Middle frontal gyrus (tissue), 1 donor: Measurements from ENCODE around the gene PEX16.
A peak's percentile ranks its signal among the peaks of the same experiment; 100 is the strongest.
"Not testable (repeated sequence)": the region's sequence is repeated elsewhere in the genome, so short reads cannot be mapped to it uniquely, and the experiment has no call there.

Source experiments
- DNase-seq: peaks from one replicate; pipeline ENCODE4 v3.0.0-alpha.2; 2015; ENCODE audit warnings: low spot score; ENCODE audit errors: extremely low spot score

Gene PEX16

DNA sequence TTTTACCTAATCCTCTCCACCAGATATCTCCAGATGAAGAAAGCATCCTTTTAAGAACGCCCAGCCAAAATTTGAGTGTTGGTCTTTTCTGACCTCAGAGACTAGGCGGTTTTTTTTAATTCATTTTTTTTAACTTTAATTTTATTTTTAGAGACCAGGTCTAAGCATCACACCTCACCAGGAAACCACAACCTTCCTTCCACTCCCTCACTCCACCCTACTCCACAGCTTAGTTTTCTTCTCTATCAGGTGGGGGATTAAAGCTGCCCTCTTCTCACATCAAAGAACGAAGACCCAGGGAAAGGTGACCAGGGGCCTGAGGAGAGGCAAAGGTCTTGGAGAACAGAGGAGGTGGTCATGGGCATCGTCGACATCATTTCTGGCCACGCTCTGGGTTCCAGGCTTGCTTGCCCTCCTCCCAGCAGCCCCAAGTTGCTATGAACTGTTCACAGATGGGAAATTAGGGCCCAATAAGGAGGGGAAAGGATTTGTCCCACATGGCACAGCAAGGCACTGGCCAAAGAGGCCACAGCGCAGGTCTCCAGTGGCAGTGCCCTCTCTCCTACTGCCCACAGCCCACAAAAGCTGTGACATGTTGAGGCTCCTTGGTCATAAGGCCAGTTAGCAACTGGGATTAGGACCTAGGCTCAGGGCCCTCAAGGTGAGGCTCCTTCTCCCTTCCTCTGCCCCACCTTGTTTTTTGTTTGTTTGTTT, 1.4 kb upstream of the PEX16 start:
- DNase-seq = no peak

- DNase-seq = peak; percentile 57
Measured at GRCh38 chr11:45918331-45918941, 759 bp upstream of the PEX16 start.

GRCh38 chr11:45917286-45917622, 423 bp downstream of the PEX16 start:
- DNase-seq = no peak

DNA sequence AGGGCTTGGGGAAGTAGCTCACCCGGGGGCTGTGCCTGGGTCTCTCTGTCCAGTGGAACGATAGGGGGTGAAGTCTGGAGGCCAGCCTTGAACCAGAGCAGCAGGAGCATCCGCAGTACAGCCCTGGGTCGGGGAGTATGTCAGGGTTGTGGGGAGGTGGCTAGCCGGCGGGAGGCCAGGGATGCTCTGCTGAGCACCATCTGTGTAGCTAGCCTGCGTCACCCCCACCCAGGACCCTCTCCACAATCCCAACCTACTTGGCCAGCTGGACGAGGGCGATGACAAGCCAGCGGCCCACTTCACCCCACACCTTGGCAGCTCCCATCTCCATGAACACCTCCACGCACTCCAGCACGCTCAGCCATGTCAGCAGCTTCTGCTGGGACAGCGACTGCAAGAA, 2.2 kb downstream of the PEX16 start:
- no peak for DNase-seq

DNA sequence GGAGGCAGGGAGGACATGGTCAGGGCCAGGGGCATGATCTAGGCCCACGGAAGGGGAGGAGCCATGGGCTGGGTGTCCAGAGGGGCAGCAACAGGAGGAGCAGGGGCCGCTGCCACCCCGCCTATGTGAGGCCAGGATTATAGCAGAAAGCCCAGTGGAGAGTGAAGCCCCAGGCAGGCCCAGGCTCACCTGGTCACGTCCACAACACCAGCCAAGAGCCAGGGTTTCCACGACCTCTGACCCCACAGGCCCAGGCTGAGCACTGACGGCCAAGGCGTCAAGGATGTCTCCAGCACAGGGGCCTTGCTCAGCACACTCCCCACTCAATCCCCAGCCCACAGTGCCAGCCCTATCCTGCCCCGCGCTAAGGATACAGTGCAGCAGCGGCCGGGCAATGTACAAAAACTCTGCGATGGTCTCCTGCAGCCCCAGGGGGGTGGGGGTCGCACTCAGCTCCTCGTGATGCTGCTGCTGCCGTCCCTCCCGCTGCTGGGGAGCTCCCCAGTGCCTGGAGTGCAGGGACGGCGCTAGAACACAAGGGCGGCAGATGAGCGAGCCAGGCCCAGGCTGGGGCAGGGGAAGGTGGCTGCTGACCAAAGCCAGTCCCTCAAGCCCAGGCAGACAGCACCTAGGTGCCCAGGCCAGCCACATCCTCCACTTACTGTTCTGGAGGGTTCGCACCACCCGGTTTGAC, 3.6 kb downstream of the PEX16 start:
- no peak for DNase-seq

DNA sequence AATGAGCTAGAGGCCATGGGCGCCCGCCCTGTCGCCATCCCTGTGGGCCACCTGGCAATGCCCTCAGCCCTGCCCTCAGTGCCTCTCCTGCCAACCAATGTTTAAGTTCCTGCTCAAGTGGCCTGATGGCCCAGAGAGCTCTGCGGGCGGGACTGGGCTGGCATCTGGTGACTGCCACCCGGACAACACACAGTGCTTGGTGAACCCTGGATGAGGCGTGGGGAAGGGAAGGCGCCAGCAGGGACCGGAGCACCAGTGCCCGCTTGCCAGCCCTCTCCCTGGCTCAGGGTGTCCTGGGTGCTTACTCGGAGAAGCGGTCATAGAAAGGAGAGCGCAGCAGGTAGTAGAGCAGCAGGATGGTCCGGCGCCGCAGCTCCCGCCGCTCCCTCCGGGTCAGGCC, 4.2 kb downstream of the PEX16 start:
- DNase-seq = no peak

- DNase-seq = no peak
Measured at GRCh38 chr11:45910623-45911022, 7.1 kb downstream of the PEX16 start.

GRCh38 chr11:45909594-45910475, 7.8 kb downstream of the PEX16 start:
- DNase-seq = no peak

DNA sequence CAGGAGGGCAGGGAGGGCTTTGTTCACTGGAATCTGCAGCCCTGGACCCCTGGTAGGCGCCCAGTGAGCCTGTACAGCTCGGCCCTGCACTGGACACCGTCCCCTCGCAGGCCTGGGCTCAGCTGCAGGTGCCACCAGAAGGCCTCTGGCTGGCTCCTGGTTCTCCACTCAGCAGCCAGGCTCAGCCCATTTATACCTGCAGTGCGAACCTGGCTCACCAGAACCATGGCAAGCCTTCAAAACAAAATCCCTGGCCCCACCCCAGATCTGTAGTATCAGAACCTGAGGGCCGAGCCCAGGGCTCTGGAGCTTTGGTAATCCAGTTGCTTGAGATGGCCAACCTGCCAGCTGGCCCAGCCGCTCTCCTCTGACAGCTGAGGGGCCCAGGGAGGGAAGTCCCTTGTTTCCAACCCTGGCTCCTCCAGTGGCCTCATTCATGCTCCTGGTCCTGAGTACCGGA, 9.7 kb downstream of the PEX16 start:
- no peak for DNase-seq

DNA sequence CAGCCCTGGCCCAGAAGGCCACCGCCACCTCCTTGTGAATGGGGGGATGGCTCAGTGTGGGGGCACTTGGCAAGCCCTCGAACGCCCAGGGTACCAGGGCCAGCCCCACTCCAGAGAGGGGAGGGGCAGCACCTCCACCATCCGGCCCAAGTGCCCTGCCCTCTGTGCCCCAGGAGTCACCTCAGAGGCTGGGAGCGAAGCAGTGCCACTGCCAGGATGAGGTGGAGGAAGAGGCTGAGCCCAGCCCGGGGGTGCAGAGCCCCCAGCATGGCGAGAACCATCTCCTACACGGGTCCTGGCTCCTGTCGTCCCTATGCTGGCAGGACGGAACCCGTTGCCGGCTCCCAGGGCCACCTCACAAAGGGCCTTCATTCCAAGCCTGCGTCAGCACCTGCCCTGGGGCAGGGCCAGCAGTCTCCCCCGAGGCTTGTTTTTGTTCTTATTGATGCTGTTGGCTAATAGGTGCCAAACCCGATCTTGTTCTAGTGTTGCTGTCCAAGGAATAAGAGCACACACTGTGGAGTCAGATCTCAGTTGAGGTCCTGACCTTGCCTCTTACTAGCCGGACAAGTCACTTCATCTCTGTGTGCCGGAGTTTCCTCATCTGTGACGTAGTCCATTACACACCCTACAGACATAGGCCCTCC, 10.6 kb downstream of the PEX16 start, which contains the start of gene FREY1:
FREY1 (minus strand) TSS at position 307 of the 647 bp plus-strand sequence; CDS start at position 281, 26 bp downstream.
- DNase-seq = no peak

DNA sequence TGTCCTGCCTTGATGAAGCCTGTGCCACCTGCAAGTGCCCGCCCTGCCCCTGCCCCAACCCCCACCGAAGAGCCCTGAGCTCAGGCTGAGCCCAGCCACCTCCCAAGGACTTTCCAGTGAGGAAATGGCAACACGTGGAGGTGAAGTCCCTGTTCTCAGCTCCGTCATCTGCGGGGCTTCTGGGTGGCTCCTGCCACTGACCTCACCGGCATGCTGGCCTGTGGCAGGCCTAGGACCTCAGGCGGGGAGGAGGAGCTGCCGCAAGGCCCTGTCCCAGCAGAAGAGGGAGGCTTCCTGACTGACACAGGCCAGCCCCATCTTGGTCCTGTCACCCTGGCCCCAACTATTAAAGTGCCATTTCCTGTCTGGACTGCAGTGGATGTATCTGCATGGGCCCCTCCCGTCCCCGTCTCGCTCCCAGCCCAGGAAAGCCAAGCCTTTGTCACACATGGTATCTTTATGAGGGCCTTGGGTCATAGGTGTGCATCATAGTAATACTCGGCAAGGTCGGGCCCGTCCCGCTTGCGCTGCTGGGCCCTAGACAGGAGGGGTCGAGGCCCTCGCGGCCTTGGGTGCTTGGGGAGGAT, 11.5 kb downstream of the PEX16 start:
- no peak for DNase-seq

DNA sequence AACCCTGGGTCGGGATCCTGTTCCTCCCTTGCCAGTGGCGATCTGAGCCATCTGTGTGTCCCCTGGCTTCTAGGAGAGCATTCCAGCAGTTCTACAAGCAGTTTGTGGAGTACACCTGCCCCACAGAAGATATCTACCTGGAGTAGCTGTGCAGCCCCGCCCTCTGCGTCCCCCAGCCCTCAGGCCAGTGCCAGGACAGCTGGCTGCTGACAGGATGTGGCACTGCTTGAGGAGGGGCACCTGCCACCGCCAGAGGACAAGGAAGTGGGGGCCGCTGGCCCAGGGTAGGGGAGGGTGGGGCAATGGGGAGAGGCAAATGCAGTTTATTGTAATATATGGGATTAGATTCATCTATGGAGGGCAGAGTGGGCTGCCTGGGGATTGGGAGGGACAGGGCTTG, 12.1 kb downstream of the PEX16 start:
- not testable (repeated sequence) for DNase-seq

DNA sequence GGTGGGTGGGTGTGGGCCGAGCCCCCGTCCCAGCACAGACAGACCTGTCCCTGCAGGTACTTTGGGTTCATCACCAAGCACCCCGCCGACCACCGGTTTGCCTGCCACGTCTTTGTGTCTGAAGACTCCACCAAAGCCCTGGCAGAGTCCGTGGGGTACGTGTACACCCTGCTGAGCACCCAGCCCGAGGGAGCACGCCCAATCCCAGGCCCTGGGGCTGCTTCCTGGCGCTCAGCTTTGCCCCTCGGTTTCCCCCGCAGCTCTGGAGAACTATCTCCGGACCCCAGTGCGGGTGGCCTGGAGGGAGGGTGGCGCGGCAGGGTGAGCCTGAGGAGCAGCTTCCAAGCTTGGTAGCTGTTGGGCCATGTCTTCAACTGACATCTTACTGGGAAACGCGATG, 12.6 kb downstream of the PEX16 start:
- DNase-seq = no peak

DNA sequence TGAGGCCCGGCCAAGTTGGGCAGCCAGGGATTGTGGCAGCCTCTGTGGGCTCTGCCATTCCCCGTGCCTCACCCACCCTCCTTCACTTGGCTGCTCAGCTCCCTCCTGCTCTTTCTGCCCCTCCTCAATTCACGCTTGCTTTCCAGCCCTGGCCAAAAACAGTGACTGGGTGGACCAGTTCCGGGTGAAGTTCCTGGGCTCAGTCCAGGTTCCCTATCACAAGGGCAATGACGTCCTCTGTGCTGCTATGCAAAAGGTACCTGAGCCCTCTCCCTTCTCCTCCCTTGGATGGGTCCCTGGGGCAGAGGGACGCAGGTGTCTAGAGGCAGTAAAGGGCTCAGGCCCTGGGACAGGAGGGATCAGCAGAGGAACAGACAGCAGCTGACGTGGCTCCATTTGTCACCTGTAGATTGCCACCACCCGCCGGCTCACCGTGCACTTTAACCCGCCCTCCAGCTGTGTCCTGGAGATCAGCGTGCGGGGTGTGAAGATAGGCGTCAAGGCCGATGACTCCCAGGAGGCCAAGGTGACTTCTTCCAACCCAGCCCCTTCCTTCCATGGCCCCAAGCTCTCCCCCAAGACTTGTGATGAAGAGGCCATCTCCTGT, 13.3 kb downstream of the PEX16 start:
- no peak for DNase-seq

DNA sequence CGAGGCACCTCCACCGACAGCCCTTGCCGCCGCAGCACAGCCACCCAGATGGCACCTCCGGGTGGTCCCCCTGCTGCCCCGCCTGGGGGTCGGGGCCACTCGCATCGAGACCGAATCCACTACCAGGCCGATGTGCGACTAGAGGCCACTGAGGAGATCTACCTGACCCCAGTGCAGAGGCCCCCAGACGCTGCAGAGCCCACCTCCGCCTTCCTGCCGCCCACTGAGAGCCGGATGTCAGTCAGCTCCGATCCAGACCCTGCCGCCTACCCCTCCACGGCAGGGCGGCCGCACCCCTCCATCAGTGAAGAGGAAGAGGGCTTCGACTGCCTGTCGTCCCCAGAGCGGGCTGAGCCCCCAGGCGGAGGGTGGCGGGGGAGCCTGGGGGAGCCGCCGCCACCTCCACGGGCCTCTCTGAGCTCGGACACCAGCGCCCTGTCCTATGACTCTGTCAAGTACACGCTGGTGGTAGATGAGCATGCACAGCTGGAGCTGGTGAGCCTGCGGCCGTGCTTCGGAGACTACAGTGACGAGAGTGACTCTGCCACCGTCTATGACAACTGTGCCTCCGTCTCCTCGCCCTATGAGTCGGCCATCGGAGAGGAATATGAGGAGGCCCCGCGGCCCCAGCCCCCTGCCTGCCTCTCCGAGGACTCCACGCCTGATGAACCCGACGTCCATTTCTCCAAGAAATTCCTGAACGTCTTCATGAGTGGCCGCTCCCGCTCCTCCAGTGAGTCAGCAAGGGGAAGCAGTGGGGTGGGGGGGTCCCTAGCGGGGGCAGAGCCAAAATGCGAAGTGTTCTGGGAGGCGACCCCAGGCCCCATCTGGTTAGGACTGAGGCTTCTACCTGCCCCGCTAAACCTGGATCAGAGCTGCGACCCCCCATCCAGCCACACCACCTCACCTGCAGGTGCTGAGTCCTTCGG, 15.0 kb downstream of the PEX16 start:
- no peak for DNase-seq

DNA sequence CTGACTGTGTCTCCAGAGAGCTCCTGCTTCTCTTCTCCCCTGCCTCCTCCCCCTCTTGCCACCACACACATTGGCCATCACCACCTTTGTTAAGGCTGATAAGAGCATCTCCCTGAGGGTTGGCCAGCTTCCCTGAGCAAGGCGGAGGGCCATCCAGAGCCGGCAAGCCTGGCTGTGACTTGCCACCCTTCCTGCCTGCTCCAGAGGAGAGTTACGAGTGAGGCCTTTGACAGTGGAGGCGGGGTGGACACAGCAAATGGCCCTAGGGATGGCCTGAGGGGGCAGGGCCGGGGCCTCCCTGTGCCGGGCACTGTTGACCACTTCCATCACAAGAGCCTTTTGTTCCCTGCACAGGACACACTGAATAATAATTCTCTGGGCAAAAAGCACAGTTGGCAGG, 16.1 kb downstream of the PEX16 start:
- DNase-seq = peak; percentile 55

DNA sequence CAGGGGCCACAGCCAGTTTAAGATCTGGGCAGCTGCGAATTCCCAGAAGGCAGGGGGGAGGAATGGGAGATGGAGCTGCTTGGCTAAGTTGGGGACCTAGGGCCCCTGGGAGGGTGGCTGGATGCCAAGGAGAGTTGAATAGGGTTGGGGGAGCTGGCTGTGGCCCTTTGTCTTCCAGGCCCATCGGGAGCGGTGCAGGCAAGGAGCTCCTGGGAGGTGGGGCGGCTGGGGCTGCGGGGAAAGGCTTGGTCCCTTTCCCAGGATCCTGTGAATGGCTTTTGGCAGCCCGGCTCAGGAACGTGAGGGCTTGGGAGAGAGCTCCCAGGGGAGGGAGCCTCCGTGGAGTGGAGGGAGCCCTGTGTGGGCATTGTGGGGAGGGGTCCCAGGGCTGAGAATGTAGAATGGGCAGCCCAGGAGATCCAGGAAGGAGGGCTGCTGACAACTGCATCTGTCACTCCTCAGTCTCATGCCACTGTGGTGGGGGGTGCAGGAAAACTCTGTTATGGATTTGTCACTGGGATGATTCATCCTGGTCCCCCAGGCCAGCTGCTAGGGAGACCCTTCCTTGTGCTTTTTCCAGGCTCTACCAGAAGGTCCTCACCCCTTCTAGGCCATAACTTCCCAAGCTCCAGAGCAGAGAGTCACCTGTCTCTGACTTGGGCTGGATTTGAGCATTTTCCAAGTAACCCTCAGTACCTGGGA, 16.6 kb downstream of the PEX16 start:
- DNase-seq = no peak

- DNase-seq = not testable (repeated sequence)
Measured at GRCh38 chr11:45900175-45900800, 17.4 kb downstream of the PEX16 start.
